GM12892 (cell line): Measurements from ENCODE around the gene UROD.

Source experiments
- POLR2A ChIP-seq: IDR thresholded peaks from 2 replicates; pipeline ENCODE4 v1.6.1; 2011; ENCODE audit warnings: low read depth, low read length, control low read depth
- TAF1 ChIP-seq: IDR thresholded peaks from 2 replicates; pipeline ENCODE4 v1.6.1; 2011; ENCODE audit warnings: low read depth, mild to moderate bottlenecking, control low read depth, low read length, borderline replicate concordance

DNA sequence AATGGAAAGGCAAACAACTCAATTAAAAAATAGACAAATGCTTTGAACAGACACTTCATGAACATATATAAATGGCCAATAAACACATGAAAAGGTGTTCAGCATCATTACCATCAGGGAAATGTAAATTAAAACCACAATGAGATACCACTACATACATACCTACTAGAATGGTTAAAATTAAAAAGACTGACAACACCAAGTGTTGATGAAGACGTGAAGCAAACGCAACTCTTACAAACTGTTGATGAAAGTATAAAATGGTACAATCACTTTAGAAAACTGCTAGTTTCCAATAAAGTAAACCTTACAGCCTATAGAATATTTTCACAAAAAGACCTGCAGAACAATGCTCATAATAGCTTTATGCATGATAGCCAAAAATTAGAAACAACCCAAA is 35.8 kb upstream of the UROD start:
- no peak for TF ChIP-seq POLR2A
- no peak for TF ChIP-seq TAF1
